Measurements from ENCODE around the gene ZNF281.

The ZNF281 gene

GRCh38 chr1:200443860-200444259 lies 34.0 kb upstream of the ZNF281 start:
- H3K4me2 ChIP-seq (ENCODE audit: low read depth, low read length): no peak overlapping the region
- no peaks in the 10 kb centered on the region for H3K9me3 ChIP-seq (replicated peaks; ENCODE audit: insufficient read depth, low read length)
- H3K36me3 ChIP-seq (replicated peaks; ENCODE audit: insufficient read depth, low read length): no peaks in the 10 kb centered on the region
- DNase-seq: no peak
- H2AFZ ChIP-seq (ENCODE audit: low read length): no peak overlapping the region
- H3K79me2 ChIP-seq (ENCODE audit: low read length): no peaks in the 10 kb centered on the region
- no peaks in the 10 kb centered on the region for H4K20me1 ChIP-seq (ENCODE audit: insufficient read depth, low read length)
- no peak overlapping the region for H3K9ac ChIP-seq (ENCODE audit: low read length)
- no peak overlapping the region for H3K4me3 ChIP-seq (ENCODE audit: low read length)
- no peaks in the 10 kb centered on the region for H3K27me3 ChIP-seq (replicated peaks; ENCODE audit: insufficient read depth, low read length)
- peaks cover 15% of the 10 kb centered on the region for H3K4me1 ChIP-seq (ENCODE audit: low read length)
- TF ChIP-seq EZH2 (optimal IDR thresholded peaks at IDR 0.05; ENCODE audit: low read depth, low read length): no peak
- TF ChIP-seq EZH2phosphoT487 (IDR thresholded peaks at IDR 0.05; ENCODE audit: low read length): no peak
- no peak for TF ChIP-seq CTCF (IDR thresholded peaks at IDR 0.05; ENCODE audit: low read length)
- peaks cover 11% of the 10 kb centered on the region for H3F3A ChIP-seq (ENCODE audit: insufficient read depth, low read length)
- H3K27ac ChIP-seq (ENCODE audit: low read length): no peak overlapping the region
- no peaks in the 10 kb centered on the region for H3K9me2 ChIP-seq (replicated peaks; ENCODE audit: insufficient read depth, low read length)

GRCh38 chr1:200442537-200443156 lies 32.8 kb upstream of the ZNF281 start:
- no peak for TF ChIP-seq CTCF (IDR thresholded peaks at IDR 0.05; ENCODE audit: low read length)
- no peak for TF ChIP-seq EZH2phosphoT487 (IDR thresholded peaks at IDR 0.05; ENCODE audit: low read length)
- TF ChIP-seq EZH2 (optimal IDR thresholded peaks at IDR 0.05; ENCODE audit: low read depth, low read length): no peak

DNA sequence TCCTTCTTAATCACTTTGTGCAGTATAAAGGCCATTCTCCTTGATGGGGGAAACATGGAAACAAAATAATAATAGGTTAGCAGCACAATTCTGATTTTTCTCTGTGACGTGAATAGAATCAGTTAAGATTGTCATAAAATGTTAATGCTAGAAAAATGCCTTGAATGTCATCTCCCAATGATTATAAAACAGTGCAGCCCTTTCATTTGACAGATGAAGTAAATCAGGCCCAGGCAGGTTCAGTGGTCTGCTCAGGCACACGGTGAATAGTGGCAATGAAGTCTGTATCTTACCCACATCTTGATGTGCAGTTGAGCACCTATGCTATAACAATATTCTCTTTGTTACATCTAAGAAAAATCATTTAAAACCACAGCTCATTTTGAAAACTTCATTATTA lies 32.2 kb upstream of the ZNF281 start:
- H4K20me1 ChIP-seq (ENCODE audit: insufficient read depth, low read length): no peaks in the 10 kb centered on the region
- peaks cover 6% of the 10 kb centered on the region for H3K4me1 ChIP-seq (ENCODE audit: low read length)
- no peak overlapping the region for H3K9ac ChIP-seq (ENCODE audit: low read length)
- H3K9me2 ChIP-seq (replicated peaks; ENCODE audit: insufficient read depth, low read length): no peaks in the 10 kb centered on the region
- H3K36me3 ChIP-seq (replicated peaks; ENCODE audit: insufficient read depth, low read length): no peaks in the 10 kb centered on the region
- no peak for TF ChIP-seq EZH2phosphoT487 (IDR thresholded peaks at IDR 0.05; ENCODE audit: low read length)
- no peak for TF ChIP-seq EZH2 (optimal IDR thresholded peaks at IDR 0.05; ENCODE audit: low read depth, low read length)
- no peak for TF ChIP-seq CTCF (IDR thresholded peaks at IDR 0.05; ENCODE audit: low read length)
- H2AFZ ChIP-seq (ENCODE audit: low read length): no peak overlapping the region
- no peaks in the 10 kb centered on the region for H3K27me3 ChIP-seq (replicated peaks; ENCODE audit: insufficient read depth, low read length)
- no peak overlapping the region for H3K4me2 ChIP-seq (ENCODE audit: low read depth, low read length)
- no peaks in the 10 kb centered on the region for H3K9me3 ChIP-seq (replicated peaks; ENCODE audit: insufficient read depth, low read length)
- no peak overlapping the region for H3K27ac ChIP-seq (ENCODE audit: low read length)
- no peaks in the 10 kb centered on the region for H3K79me2 ChIP-seq (ENCODE audit: low read length)
- H3F3A ChIP-seq (ENCODE audit: insufficient read depth, low read length): no peaks in the 10 kb centered on the region
- no peak for DNase-seq
- H3K4me3 ChIP-seq (ENCODE audit: low read length): no peak overlapping the region

More at GRCh38 chr1:200442537-200443156, 32.8 kb upstream of the ZNF281 start:
- DNase-seq: no peak
- Histone ChIP-seq H3K9ac (ENCODE audit: low read length) (no peak overlapping the region), H4K20me1 (ENCODE audit: insufficient read depth, low read length) (no peaks in the 10 kb centered on the region), H3K4me3 (ENCODE audit: low read length) (no peak overlapping the region), H3K79me2 (ENCODE audit: low read length) (no peaks in the 10 kb centered on the region), H3K9me2 (replicated peaks; ENCODE audit: insufficient read depth, low read length) (no peaks in the 10 kb centered on the region), H3K4me1 (ENCODE audit: low read length) (peaks cover 5% of the 10 kb centered on the region), H3K27me3 (replicated peaks; ENCODE audit: insufficient read depth, low read length) (no peaks in the 10 kb centered on the region), H3K27ac (ENCODE audit: low read length) (no peak overlapping the region), H3F3A (ENCODE audit: insufficient read depth, low read length) (0 out of 2 replicates have a peak, but pooled peaks cover under 1% of the 10 kb centered on the region), H3K9me3 (replicated peaks; ENCODE audit: insufficient read depth, low read length) (no peaks in the 10 kb centered on the region), H2AFZ (ENCODE audit: low read length) (no peak overlapping the region), H3K36me3 (replicated peaks; ENCODE audit: insufficient read depth, low read length) (no peaks in the 10 kb centered on the region), H3K4me2 (ENCODE audit: low read depth, low read length) (no peak overlapping the region)

All from MM.1S (cell line).